Stimulated activated CD4-positive, alpha-beta T cell treated with anti-CD3 and anti-CD28 coated beads, Interleukin-2, amount 100 ng/mL, for 48 hours (primary cell): ENCODE results near the gene TNFSF8.
A peak's percentile ranks its signal among the peaks of the same experiment; 100 is the strongest.

ENCODE experiments used
- DNase-seq, 2 donors: peaks; one replicate each; pipeline ENCODE4 v3.0.0-alpha.2; 2020

The TNFSF8 gene, protein sequence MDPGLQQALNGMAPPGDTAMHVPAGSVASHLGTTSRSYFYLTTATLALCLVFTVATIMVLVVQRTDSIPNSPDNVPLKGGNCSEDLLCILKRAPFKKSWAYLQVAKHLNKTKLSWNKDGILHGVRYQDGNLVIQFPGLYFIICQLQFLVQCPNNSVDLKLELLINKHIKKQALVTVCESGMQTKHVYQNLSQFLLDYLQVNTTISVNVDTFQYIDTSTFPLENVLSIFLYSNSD

DNA sequence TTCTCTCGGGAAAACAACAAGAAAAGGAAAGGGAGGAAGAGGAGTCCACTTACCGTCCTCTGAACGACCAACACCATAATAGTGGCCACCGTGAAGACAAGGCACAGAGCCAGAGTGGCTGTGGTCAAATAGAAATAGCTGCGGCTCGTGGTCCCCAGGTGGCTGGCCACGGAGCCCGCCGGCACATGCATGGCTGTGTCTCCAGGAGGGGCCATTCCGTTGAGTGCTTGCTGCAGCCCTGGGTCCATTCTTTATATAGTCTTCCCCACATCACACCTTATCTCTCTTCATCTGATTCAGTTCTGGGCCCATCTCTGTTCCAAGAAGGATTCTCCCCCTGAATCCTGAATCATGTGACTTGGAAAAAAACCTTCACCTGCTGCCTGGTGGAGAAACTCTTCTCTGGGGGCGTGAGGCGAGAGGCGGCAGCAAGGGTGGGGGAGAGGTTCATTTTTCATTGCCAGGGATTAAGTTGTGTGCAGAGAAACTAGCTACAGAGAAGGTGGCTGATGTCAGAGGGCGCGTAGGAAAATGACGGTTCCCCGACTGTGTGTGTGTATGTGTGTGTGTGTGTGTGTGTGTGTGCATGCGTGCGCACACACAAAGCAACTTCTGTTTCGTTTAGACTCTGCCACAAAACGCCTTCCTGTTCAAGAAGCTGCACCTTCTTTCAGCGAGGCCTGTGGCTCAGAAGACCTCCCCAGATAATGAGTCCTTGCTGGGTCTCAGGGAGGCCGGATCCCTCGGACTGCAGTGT lies at the start of gene TNFSF8:
TSS of gene TNFSF8 (minus strand) at position 536 of the 757 bp plus-strand sequence. CDS start at position 248, 288 bp downstream.
- peak; percentile 49 to 68 for DNase-seq

DNA sequence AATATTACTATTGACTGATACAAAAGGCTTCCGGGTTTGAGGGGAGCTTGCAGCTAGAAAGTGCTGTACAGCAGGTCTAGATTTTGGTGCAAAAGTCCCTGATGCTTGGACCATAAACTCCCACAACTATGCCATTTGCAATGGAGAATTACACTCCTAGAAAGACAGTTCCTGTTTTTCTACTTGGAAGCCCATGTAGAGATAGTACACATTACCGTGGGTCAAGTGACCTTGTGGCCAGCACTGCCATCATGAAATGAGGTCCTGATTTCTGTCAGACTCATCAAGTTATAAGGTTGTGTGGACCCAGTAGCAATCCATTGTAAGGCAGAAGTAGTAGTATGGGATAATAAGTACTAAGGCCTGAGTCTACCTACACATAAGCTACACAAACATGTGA lies 42.8 kb upstream of the TNFSF8 start:
- no peak for DNase-seq

DNA sequence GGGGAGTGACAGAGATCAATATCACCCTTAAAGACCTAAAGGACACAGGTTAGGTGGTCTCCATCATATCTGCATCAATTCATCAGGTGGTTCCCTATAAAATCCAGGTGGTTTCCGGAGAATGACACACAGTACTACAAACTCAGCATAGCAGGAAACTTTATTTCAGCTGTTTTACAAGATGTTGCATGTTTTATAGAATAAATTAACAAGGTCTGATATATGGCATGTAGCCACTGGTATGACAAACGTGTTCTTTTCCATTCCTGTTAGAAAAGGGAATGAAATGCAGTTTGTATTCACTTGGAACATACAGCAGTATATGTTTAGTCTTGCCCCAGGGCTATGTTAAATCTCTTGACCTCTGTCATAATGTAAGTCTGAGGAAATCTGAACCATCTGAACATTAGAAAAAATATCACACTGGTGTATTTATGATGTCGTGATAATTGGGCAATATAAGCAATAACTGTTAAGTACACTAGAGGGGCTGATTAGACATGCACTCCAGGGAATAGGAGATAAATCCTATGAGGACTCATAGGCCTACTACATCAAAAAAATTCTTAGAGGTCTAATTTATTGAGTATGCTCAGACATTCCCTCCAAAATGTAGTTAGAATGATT lies 42.2 kb upstream of the TNFSF8 start:
- no peak for DNase-seq

DNA sequence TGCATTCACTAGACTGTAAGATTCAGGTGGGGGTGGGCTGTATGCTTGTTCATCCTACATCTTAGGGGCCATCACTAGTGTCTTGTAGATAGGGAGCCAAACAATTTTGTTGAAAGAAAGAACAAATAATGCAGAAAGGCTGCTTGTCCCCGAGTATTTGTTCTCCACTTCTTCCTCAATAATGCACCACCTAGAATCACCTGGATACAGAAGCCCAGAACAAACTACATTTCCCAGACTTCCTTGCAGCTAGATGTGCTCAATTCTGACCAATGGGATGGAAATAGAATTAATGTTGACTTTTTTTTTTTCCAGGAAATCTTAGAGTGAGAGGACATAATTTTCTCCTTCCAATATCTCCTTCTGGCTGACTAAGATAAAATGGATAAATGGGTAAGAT lies 38.9 kb upstream of the TNFSF8 start:
- DNase-seq = no peak

DNA sequence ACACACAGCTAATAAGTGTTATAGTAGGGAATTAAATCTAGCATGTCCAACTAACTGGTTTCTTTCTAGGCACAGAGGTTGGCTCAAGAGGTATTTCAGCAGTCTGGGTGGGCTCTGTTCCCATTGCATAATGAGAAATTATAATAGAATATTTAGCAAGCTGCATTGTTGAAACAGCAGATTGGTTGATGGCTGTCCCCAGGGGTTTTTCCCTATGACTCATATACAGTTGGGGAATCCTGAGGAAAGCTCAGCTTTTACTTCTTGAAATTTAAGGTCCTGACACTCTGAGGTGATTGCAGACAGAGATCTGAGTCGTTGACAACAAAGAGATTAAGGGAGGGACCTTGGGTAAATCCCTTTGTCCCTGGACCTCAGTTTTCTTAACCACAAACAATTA lies 38.3 kb upstream of the TNFSF8 start:
- no peak for DNase-seq

DNA sequence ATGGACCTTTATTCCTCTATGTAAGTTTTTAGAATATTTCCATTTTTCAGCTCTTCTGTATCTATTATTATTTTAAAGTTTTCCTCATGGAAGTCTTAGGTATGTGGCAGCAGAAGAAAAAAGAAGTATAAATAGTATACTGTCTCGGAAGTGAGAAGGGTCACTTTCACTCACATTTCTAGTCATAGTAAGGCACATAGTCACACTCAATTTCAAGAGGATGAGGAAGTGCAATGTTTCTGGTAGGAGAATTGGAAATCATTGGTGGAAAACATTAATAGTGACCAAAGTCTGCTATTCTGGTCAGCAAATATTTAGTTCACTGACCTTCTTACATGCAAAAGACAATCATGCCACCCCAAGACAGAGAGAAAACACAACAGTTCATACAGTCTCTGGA lies 35.2 kb upstream of the TNFSF8 start:
- DNase-seq = no peak

DNA sequence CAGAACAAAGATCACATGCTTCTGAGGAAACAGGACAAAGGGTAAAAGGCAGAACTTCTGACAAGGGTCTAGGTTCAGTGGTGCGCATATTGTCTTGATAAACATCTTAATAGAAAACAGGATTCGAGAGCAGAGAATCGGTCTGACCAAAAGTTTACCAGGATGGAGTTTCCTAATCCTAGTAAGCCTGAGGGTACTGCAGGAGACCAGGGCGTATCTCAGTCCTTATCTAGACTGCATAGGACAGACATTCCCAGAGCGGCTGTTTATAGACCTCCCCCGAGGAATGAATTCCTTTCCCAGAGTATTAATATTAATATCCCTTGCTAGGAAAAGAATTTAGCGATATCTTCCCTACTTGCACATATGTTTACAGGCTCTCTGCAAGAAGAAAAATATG lies 32.4 kb upstream of the TNFSF8 start:
- no peak for DNase-seq

DNA sequence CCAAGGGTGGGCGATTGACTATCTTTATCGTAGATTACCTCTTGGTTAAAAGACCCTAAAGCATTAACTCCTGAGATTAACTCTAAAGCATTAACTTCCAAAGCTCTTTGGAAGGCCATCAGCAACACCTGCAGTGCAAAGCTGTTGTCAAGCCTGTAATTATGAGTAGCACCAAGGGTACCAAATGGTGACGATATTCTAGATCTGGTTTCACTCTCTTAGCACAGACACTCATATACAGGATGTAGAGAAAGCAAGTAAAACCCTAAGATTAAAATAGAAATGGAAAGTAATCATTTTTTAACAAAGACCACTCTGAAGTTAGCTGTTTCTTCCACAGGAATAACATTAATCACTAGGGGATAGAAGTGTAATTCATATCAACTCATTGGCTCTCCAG lies 29.9 kb upstream of the TNFSF8 start:
- no peak for DNase-seq

DNA sequence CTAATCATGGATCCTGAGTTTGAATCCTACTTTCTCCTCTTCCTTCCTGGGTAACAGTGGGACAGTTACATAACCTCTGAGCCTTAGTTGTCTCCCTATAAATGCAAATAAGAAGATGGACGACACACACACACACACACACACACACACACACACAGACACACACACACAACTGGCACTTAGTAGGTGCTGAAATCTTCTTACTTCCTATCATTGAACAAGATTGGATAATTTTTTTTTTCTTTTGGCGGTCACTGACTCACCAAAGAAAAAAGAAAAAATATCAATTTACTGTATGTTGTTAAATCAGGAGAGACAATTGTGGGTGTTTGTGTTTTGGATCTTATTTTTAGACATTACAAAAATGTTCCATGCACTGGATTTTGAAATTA lies 28.4 kb upstream of the TNFSF8 start:
- no peak for DNase-seq

DNA sequence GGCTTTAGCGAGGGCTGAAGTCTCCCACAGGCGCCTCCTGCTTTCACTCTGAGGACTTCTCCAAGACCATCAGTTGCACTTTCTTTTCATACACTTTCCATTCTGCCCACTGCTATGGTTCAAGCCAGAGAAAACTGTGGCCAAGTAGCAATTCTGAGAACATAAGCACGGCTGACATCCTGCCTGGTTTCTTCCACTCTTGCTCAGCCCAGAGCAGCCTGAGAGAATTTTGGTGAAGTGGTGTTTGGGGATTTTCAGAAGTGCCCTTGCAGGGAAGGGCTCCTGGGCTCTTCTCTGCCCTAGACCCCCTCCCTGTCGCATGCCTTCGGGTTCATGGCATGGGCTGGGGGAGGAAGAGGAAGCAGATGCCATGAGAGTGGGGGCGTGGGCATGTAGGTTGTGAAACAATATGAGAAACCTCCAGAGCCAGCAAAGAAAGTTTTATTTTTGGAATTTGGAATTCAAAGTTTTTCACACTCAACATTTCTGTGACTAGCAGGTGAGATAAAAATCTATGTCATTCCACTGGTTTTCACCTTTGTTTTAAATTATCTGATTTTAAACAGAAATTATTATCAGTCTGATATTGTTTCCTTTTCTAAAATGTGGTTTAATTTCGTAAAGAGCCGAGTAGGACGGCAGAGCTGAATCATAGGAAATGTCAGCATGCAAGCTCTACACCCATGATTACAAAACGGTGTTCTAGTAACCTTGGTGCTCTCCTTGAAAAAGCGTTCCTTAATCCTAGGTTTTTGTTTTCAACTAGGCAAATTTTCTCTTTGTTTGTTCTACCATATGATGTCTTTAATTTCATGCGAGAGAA lies 27.8 kb upstream of the TNFSF8 start:
- DNase-seq = peak; percentile 28 to 34

DNA sequence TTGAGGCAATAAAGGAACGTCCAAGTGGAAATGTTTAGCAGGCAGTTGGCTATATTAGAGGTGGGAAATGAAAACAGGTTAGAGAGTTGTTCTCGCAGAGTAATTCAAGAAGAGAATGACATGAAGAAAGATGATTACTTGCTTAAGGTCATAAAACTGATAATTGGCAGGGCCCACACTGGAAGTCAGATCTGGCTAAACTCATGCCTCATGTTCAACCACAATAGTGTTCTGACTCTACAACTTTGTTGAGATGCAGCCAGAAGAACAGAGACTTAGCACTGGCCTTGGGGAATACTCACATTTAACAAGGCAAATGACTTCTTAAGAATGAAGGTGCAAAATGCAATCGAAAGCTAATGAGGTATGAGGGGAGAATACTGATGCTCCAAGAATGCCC lies 27.2 kb upstream of the TNFSF8 start:
- no peak for DNase-seq

DNA sequence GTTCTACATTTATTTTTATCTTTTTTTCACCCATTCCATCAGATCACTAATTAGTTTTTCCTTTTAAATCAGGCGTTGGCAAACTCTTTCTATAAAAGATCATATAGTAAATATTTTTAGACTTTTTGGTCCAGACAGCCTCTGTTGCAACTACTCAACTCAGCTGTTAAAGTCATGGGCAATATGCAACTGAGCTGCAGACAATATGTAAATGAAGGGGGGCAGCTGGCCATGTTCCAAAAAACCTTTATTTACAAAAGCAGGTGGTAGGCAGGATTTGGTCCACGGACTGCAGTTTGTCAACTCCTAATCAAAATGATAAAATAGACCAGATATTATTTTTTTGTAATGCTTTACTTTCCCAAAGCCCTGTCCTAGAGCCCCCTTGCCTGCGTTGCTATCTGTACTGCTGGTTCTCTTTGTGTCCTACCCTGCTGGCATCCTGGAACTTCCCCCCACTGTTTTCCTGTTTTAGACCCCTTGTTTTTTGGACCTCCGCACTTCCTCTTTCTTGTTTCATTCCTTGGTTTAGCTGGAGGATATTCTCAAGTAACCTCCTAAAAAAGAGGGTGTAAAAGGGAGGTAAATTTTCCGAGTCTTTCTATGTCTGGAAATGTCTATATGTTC lies 24.7 kb upstream of the TNFSF8 start:
- DNase-seq = no peak

DNA sequence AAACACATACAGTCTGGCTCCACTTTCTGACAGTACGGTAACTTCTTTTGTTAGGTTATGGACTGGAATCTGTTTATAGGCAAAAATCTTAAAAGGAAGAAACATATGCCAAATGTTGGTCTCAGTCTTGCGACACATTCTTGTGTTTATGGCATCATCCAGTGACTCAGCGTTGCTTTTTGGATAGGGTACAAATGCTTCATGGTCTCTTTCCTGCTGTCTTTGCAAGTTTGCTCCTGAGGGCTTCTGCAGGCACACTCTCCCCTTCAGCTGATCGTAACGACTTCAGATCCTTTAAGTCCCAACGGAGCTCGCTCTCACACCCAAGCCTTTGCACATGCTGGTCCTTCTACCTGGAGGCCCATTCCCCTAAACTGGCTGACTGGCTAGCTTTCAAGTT lies 23.6 kb upstream of the TNFSF8 start:
- DNase-seq = no peak

DNA sequence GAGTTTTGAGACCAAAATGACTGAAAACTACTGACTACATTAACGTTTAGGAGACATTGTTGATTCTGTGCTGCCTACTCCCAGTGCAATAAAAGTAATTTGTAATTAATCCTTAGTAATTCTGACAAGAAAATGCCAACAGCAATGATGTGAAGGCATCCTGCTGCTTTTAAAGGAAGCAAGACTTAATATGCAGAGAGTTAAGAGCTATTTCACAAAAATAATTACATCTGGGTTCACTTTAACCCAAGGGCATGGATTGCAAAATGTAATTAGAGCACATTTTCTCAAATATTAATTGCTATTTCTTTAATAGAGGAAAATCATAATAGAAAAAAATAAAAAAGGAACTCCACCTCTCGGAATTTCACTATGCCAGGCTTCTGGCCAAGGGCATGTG lies 22.7 kb upstream of the TNFSF8 start:
- DNase-seq = no peak

DNA sequence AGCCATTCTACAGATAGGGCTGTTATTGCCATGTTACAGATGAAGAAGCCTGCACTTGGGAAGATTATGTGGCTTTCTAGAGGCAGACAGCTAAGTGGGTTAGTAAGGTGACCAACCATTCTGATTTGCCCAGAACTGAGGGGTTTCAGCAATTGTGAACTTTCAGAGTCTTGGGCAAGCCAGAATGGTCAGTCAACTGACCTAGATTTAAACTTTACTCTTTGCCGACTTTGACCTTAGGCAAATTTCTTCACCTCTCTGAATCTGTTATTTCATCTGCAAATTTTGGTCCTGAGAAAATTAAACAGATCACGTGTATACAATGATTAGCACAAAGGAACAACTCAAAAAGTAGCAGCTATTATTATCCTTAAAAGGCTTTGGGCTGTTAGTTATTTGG lies 20.4 kb upstream of the TNFSF8 start:
- no peak for DNase-seq

DNA sequence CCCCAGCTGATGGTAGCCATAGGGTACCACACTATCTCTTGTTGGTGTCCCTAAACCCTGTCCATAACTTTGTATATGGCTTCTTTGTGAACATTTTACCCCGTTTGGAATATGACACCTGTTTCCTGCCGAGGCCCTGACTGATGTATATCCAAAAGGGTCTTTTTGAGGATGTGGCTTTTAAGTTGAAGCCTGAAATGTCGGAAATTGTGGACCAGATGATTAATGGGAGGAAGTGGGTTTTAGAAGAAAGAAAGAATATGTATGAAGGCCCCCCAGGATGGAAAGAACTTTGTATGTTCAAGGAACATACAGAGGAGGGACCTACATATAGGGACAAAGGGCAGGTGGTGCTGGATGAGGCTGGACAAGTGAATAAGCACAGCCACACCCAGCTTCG lies 16.7 kb upstream of the TNFSF8 start:
- no peak for DNase-seq

DNA sequence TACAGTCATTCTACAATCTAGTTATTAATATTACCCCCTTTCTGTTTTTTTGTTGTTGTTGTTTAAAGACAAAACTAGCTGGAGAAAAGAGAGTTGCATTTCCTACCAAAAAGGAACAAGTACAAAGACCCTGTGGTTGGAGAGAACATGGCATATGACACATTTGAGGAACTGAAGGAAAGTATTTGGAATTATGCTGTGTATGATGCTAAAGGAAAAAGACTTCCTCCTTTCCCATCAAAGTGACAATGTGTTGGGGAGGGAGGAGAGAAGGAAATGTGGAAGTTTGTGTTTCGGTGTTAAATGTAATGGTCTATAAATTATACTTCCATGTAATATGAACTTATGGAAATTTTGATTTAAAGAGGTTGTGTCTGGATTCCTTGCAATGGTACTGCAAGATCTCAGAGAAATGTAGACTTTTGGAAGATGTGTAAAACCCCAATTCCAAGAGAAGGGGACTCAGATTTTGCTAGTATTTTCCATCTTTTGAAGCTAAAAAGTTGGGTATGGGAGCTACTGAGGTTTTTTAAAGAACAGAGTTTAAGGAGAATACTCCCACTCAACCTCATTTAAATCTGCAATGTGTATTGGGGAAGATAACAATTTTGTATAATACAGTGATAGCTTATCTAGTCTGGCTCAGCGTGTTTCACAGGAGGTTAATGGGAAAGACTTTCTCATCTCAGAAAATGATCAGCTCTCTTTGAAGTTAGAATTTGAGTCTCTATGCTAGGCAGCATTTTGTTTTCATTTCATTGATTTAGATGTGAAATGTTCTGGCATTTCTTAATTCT lies 15.4 kb upstream of the TNFSF8 start:
- no peak for DNase-seq

DNA sequence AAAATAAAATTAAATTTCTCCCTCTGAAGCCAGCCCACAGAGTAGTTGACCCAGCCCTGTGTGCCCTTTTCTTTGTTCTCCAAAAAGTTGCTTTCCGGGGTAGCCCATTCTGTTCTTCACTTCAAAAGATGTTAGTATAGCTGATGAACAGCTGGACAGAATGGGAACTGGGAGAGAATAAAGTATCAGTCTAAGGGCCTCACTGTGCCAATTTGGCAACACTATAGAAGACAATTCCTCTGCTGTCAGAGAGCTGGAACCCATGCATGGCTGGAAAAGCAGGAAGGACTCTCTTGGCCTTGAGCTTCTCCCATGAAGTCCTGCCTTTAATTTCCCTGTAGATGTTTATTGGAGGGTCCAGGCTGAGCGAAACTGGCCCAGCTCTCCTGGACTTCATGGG lies 11.0 kb upstream of the TNFSF8 start:
- DNase-seq = no peak

DNA sequence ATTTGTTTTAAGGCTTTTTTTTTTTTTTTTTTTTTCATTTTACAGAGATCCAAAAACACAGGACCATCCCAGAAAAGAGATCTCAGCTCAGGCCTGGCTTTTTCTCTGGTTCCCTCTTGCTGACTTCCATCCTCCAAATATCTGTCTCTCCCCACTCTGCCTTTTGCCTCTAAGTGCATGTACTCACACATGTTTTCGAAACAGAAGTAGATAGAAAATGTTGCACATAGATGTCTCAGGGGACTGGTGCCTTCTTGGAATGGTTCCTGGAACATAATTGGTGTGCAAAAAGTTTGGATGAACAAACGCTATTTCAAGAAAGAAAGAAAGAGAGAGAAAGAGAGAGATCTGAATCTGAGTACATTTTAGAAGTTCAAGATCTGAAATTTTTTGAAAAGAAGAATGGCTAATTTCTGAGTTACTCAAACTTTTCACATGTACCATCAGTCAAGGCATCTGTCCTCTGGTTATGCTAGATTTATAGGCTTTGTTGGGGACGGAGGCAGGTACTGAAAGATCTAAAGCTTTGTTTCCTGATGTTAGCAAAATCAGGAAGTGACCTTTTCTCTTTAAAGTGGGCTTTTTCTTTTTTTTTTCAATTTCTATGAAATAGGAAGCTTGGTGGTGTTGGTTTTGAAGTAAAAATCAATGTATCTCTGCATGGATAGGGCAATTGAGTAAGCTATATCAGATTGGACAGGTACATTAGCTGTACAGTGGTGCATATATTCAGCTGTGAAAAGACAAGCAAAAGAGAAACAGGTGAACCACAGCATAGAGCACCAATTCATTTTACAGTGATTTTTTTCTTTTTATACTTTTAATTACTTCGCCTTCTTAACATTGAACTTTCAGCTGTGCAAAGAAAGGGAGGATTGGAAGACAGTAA lies 8.5 kb upstream of the TNFSF8 start:
- no peak for DNase-seq

DNA sequence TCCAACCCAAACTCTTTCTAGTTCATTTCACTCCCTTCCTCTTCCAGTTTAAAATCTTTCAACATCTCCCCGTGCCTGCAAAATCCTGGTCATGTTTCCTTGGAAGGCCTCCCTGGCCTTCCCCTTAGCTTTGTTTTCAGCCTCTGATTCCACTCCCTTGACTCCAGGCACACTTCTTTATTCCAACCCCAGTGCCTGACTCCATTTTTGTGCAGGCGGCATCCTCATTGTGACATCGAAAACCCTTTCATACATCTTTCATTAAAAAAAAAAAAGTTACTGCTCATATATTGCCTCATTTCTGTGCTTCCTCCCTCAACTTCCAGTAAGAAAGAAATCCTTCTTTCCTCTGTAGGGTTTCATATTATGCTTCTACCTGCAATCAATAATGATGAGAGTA lies 7.1 kb upstream of the TNFSF8 start:
- no peak for DNase-seq

DNA sequence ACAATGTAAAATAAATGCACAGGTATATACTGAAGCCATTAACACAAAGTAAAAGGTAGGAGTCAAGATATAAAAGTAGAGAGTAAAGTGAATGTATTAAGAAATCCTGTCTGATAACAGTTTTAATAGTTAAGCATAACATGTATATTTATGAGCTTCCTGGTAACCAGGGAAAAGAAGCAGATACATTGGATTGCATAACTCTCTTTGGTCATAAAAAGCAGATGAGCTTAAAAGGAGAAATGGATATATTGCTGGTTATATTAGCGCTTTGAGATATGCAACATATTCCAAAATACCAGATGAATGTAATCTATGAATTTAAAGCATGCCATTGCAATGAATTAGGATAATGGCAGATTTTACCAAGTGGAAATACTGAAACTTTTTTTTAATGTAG lies 6.2 kb upstream of the TNFSF8 start:
- no peak for DNase-seq
